Lung microvascular endothelial cell (primary cell): ENCODE measurements around the gene NRTN. TPM values are rescaled to one million over a fixed set of nuclear protein-coding genes. Genes with fewer than 3 reads are reported as not detected.
"Not testable (repeated sequence)": the region's sequence is repeated elsewhere in the genome, so short reads cannot be mapped to it uniquely, and the experiment has no call there.

Experiments
- DNase-seq, 2 donors: peaks; one replicate each; pipeline versions ENCODE4 v3.0.0 to v3.0.0-alpha.2; 2010; ENCODE audit warnings: low read depth in 2 of 2
- total RNA-seq: library from RNA; depleted of rRNA; stranded (reverse); fragments of >200 nt; gene quantifications from 2 replicates; pipeline ENCODE4 v1.2.1, GENCODE V29; 2014

Gene NRTN
- total RNA-seq = under 0.01 and 0.99 TPM in 2 replicates

- DNase-seq = no peak
Measured at GRCh38 chr19:5804516-5805461, at the start of gene NRTN. Gene NRTN, plus strand, starts transcription at chr19:5805067. Its CDS starts 19,099 bp downstream, at chr19:5824166.

GRCh38 chr19:5762608-5763217 is 42.2 kb upstream of the NRTN start:
- no peak for DNase-seq

GRCh38 chr19:5765220-5765619 is 39.6 kb upstream of the NRTN start:
- no peak for DNase-seq

- DNase-seq = no peak
Measured at GRCh38 chr19:5767949-5768348, 36.9 kb upstream of the NRTN start.

- DNase-seq = no peak
Measured at GRCh38 chr19:5772416-5772815, 32.5 kb upstream of the NRTN start.

- DNase-seq = no peak
Measured at GRCh38 chr19:5773276-5773675, 31.6 kb upstream of the NRTN start.

- DNase-seq = no peak
Measured at GRCh38 chr19:5774921-5775320, 29.9 kb upstream of the NRTN start.

- no peak for DNase-seq
Measured at GRCh38 chr19:5775668-5776309, 29.1 kb upstream of the NRTN start.

GRCh38 chr19:5778402-5778801 is 26.5 kb upstream of the NRTN start:
- no peak for DNase-seq

GRCh38 chr19:5780916-5781315 is 24.0 kb upstream of the NRTN start:
- not testable (repeated sequence) for DNase-seq

- DNase-seq = no peak
Measured at GRCh38 chr19:5782322-5782721, 22.5 kb upstream of the NRTN start.

- DNase-seq = no peak
Measured at GRCh38 chr19:5782945-5783919, 21.6 kb upstream of the NRTN start.

- no peak for DNase-seq
Measured at GRCh38 chr19:5784581-5785147, 20.2 kb upstream of the NRTN start, which contains the start of gene PRR22. Gene PRR22, minus strand, starts transcription at chr19:5784746. Its CDS starts 86 bp downstream, at chr19:5784660.

GRCh38 chr19:5785423-5785822 is 19.4 kb upstream of the NRTN start:
- DNase-seq = no peak

- no peak for DNase-seq
Measured at GRCh38 chr19:5786593-5787408, 18.1 kb upstream of the NRTN start.

- no peak for DNase-seq
Measured at GRCh38 chr19:5787409-5788182, 17.3 kb upstream of the NRTN start.

GRCh38 chr19:5788422-5788821 is 16.4 kb upstream of the NRTN start:
- no peak for DNase-seq

- DNase-seq = no peak
Measured at GRCh38 chr19:5789351-5789761, 15.5 kb upstream of the NRTN start.
